22Rv1 (cell line): ENCODE data around the gene PWP2.
"Not testable (repeated sequence)": the region's sequence is repeated elsewhere in the genome, so short reads cannot be mapped to it uniquely, and the experiment has no call there.

Experiments
- CTCF ChIP-seq: fragments of 450-650 bp; IDR thresholded peaks from 2 replicates; pipeline ENCODE4 v1.5.1; 2017; ENCODE audit warnings: mild to moderate bottlenecking
- ZFX ChIP-seq: fragments of 450-650 bp; IDR thresholded peaks from 2 replicates; pipeline ENCODE4 v1.6.1; 2017; ENCODE audit warnings: antibody characterized with exemption, borderline replicate concordance

GRCh38 chr21:44098964-44099363 lies 8.2 kb upstream of the PWP2 start:
- not testable (repeated sequence) for TF ChIP-seq CTCF, ZFX
